NCI-H2196 (cell line): ENCODE results near the gene LRRK1.

ENCODE experiments used
- DNase-seq: peaks from one replicate; lab custom pipeline; 2025; ENCODE audit not compliant: unreplicated experiment; lab: John Stamatoyannopoulos, UW

Gene LRRK1

DNA sequence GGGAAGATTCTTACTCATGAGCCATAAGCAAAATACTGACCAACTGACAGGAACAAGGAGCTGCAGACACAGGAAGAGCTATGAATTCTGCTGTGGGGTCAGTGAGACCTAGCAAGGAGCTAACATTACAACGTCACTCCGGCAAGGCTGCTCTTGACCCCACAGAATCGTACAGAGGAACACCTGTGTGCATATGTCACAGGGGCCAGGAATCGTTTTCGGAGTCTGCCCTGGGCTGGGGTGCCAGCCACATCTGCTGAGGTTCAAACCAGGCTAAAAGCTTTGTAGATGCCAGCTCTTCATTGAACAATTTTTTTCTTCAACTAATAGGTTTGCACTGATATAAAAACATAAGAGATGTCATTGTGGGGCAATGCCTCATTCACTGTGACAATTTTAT is 82.6 kb downstream of the LRRK1 start:
- DNase-seq: no peak

DNA sequence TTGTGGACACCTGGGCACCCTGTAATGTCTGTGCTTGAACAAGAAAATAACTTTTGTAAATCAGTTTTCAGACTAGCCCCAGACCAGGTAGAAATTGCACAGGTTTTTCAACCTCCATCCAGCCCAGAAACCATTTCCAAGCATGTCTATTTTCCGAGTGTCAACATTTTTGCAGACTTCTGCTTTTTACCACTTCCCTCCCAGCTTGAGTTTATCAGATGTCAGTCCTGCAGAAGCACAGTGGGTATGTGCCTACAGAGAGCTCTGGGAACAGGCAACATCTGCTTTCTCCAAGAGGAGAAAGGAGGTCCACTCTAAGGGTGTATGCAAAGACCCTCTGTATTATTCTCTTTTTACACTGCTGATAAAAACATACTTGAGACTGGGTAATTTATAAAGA is 83.9 kb downstream of the LRRK1 start:
- no peak for DNase-seq

DNA sequence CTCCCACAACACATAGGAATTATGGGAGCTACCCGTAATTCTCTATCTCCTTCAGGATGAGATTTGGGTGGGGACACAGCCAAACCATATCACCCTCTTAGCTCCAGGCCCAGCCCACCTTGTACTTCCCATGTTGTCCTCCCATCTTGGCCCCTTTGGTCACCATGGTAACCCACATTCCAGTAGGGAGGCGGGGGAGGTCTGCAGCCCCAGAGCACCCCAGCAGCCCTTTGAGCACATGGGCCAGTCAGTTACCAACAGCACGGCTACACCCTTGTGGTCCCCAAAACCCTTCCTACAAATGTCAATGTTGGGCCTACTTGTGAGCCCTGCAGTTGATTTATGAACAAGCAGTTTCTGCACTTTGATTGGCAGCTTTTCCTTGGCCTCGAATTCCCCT is 84.5 kb downstream of the LRRK1 start:
- DNase-seq: no peak

DNA sequence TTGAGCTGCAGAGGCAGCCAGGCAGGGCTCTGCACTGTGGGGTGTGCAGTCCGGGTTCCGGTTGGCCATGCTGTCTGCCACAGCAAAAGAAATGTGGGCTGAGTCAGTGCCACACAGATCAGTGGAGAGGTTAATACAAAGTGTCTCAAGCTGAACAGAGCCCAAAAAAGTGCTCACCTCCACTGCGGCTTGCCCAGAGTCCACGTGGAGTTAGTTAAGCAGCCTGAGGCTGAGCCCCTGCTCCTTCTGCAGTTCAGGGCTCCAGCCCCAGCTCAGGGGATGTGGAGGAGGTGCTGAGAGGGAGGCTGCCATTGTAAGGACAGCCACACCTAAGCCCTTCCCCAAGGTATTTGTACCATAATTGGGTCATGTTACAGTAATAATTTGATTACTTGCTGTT is 85.3 kb downstream of the LRRK1 start:
- DNase-seq: no peak

DNA sequence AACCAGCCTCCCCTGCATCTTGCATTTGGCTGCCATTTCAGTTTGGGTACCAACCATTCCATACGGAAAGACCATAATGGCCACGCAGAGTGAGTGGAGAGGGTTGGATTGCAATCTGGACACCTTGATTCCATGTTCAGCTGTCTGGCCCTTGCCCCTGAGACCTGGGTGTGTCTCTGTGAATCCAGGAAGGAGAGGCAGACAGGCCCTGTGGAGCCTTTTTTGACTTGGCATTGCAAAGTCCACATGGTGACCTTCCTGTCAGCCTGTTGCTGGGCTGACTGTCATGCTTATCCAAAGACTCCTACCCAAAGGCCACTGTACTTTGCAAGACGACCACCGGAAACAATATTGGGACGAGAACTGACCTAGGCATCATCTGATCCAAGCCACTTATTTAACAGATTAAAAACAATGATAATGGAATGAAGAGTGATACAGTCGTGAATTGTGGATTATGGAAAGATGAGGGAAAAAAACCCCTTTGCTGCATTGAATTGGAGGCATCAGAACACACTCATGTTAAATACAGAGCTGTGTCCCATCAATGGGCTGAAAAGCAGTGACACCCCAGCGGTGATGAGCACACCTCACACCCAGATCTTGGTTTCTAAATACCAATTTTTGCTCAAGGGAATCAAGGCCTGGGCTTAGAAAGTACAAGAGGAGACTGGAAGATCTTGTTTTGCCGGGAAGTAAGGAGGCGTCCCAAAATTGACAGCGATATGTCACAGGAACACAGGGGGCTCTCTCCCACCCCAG is 86.0 kb downstream of the LRRK1 start:
- DNase-seq: no peak

DNA sequence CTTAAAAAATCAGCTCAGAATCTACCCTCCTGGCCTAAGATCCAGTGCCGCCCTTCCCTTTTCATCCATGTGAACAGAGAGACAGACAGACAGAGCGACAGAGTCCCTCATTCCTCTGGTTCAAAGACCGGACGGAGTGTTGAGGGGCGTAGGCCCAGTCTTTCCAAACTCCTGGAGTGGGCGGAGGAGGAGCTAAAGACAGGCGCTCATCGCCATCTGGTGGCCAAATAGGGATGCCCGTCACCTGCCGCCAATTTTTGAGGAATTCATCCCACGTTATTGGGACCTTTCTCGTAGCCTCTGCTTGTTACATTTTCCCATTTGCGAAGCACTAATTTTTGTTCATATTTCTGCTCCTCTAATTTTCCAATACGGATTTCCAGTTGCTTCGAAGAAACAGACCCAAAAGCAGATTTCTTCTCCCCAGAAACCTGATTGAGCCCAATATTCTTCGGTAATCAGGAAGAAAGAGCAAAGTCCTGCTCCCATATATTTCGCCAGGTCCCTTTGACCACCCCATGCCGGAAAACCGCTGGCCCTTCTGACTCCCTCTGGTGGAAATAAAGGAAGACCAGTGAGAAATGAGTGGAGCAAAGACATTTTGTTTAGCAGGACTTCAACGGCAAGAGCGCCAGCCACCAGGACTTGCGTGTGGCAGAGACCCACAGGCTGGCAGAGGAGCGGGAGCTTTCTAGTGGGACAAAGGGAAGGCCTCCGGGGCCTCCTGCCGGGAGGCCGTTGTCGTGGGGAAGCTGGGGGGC is 88.0 kb downstream of the LRRK1 start:
- peak; percentile 52 for DNase-seq

DNA sequence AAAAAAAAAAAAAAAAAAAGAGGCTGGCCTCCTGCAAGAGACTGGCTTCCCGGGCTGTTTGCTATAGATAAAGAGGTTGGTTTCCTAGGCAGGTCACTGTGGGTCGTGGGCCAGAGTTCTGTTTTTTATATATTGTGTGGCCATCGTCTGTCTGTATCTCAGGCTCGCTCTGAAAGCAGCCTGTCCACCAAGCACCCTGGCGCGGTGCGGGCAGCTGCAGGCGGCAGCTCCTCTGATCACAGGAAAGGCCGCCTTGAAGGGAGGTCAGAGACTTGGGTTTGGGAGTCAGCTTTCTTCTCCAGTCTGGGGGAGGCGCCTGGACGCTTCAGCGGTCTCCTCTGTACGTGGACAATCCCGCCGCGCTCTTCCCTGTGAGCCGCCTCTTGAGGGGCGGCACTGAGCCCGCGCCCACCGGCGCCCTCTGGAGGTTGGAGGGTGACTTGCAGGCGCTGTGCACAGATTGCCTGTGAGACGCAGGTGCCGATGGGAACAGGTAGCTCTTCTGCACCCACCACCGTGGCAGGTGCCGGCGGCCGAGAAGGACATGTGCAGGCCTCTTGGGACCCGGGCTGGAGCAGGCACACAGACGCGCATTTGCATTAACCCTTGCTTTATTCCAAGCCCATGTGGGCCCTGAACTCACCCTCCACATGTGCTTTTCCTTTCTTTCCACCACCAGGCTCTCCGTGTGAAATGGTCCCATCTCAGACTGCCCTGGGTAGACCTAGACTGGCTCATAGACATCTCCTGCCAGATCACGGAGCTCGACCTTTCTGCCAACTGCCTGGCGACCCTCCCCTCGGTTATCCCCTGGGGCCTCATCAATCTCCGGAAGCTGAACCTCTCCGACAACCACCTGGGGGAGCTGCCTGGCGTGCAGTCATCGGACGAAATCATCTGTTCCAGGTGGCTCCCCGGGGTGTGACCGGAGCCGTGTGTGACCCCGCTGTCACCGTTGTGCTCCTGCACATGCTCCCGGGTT is 89.3 kb downstream of the LRRK1 start:
- DNase-seq: peak; percentile 78

DNA sequence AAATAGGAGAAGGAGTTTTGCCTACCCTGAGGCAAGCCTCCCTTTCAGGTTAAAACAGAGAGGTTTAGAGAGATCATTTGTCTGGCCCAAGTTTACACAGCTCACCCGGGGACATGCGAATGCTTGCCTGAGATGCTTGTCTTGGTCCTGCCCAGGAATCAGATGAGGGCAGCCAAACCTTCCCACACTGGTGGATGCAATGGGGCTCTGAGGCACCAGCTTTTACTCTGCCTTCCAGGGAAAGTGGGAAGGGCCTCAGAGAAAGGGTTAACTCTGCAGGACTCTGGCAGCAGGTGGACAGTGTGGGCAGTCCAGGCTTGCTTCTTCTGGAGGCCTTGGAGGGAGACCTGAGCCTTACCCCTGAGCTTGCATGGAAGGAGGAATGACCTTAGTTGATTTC is 90.0 kb downstream of the LRRK1 start:
- no peak for DNase-seq

DNA sequence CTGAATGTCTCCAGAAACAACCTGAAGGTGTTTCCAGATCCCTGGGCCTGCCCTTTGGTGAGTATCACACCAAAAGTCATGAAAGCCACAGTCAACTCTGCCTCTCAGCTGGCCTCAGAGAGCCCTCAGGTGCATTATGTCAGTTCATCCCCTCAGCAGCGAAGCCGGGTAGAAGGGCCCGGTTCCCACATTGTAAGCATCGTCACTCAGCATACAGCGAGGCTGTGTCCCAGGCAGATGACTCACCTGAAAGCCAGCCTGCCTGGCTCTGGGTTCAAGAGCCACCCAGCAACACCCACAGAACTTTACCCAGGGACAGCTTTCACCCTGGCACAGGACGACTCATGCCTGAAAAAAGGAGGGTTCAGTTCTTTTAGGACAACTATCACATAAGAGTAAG is 91.6 kb downstream of the LRRK1 start:
- no peak for DNase-seq

DNA sequence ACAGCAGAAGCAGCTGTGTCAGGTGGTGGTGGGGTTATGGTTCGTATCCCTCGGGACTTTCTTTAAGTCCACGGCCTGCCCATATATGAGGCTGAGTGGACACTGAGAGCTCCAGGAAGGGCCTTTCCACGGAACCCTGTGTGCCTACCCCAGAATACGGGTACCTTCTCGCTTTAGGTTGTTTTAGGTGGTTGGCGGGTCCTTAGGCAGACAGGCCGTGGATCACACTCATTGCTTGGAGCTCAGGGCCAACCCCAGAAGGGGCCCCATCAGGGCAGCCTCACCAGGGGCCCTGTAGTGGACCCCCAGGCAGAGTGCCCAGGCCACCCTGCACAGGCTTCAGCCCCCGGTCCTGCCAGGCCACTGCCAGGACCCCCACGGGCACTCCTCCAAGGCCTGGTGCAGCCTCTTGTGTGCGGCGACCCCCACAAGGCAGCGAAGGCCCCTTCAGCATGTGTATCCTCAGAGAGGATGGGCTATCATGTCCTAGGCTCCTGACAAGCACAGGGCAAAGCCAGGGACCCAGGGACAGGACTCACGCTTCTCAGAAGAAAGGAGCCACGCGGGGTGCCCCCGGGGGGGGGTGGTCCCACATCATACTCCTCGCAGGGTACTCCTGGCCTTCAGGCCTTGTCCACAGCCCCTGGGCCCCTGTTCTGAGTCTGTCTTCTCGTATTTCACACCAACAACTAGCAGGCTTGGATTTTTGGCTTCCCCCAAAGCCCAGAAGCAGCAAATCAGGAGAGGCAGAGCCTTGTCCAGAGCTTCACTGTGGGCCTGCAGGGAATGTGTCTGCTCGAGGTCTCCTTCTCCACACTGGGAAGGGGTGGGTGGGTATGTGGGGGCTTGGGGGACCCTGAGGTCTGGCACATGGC is 93.4 kb downstream of the LRRK1 start:
- DNase-seq: no peak

DNA sequence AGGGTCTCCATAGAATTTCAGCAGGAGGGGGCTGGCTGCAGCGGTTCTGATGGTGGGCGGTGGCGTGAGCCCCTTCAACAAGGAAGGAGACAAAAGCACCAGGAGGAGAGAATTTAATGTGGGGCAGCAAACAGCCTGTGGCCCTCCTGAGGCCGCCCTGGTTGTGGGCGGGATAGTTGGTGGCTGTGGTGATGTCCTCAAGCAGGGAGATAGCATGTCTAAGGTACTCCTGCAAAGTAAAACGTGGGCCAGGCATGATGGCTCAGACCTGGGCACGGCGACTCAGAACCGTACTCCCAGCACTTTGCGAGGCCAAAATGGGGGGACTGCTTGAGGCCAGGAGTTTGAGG is 94.0 kb downstream of the LRRK1 start:
- no peak for DNase-seq

DNA sequence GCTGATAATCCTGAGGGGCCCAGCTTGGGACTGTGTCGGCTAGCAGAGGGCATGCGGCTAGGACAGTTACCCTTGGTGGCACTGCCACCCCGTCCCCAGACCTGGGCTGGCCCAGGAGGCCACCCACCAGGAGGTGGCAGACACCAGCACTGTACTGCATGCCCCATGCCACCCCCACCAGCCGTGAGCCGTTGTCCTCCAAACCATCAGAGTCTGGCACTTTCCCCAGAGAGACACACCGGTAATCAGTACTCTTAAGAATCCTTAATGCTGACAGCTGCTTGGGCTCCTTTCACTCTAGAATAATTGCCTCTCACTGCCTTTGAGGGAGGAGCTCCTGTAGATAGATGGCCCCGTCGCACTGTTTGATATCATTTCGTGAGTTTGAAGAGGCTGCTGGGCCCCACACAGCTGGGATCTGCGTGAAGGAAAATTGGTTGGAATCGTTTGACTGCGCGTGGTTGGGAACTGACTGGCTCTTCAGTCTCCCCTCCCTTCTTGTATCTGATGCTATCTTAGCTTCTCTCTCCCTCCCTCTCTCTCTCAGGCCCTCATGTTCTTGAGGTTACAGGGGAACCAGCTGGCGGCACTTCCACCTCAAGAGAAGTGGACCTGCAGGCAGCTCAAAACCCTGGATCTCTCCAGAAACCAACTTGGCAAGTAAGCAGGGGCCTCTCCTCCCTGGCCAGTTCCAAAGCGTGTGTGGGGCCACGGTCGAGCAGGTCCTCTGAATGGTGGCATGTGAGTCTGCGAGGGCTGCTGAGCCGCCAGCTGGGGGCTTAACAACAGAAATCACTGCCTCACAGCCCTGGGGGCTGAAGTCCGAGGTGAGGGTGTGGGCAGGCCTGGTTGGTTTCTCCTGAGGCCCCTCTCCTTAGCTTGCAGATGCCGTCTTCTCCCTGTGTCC is 94.9 kb downstream of the LRRK1 start:
- DNase-seq: peak; percentile 4

DNA sequence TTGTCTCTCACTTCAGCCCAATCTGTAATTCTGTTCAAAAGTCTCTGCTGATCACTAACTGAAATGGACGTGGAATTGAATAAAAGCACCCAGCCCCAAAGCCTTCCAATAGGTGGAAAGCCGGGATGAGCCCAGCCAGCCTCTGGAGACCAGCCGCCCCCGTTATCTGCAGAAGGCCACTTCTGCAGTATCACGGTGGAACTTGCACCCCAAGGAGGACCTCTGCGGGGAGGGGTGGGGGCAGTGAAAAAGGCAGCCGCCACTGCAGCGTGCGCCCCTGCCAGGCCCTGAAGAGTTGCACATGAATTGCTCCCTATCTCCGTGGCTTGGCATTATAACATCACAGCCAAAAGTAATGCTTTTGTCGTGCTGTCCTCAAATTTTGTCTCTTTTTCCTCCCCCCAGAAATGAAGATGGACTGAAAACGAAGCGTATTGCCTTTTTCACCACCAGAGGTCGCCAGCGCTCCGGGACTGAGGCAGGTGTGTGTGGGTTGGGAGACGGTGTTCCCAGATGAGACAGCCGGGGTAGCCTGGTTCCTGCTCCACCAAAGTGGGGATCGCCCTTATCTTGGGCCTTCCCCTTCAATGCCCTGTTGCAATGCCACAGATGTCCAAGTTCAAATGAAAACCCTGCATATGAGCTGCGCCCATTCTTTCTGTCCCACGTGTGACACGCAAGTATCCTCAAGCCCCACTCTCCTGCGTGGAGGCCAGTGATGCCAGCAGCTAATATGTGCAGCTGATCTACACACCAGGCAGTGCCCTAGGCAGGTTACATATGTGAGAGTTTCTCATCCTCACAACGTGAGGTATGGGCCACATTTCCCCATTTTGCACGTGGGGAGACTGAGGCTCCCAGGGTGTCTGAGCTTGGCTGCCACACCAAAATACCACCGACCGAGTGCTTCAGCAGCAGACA is 96.0 kb downstream of the LRRK1 start:
- DNase-seq: peak; percentile 74

DNA sequence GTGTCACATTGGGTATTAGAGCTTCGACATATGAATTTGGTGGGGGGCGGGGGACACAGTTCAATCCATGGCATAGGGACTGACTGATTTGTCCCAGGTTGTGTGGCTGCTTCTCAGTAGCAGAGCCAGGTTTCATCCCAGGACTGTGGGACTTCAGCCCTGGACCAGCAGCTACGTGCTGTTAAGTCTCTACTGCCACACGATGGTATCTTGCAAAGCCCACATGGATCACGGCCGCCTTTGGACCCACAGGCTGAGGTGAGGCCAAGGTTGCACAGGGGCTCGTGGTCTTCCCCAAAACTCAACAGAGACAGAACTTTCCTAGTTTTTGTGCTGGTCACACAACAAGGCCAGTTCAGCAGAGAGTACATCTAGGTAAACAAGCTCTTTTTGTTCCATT is 97.4 kb downstream of the LRRK1 start:
- no peak for DNase-seq

DNA sequence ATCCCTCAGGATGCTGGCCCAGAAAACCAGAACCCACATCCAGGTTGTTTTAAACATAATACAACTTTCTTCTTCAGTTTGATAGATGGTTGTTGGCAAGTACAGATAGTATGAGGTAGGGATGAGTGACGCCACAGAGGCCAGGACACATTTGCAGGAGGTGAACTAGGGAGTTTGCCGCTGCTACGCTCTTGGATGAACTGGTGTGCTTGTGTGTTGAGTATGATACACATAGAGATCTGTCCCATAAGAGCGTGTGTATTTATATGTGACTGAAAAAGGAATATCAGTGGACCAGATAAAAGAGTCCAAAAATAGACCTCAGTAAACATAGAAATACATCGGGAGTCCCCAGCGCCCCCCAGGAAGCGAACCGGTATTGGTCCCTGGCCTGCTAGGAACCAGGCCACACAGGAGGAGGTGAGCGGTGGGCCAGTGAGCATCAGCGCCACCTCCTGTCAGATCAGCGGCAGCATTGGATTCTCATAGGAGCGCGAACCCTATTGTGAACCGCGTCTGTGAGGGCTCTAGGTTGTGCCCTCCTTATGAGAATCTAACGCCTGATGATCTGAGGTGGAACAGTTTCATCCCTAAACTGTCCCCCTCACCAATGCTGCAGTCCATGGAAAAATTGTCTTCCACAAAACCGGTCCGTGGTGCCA is 98.1 kb downstream of the LRRK1 start:
- no peak for DNase-seq

DNA sequence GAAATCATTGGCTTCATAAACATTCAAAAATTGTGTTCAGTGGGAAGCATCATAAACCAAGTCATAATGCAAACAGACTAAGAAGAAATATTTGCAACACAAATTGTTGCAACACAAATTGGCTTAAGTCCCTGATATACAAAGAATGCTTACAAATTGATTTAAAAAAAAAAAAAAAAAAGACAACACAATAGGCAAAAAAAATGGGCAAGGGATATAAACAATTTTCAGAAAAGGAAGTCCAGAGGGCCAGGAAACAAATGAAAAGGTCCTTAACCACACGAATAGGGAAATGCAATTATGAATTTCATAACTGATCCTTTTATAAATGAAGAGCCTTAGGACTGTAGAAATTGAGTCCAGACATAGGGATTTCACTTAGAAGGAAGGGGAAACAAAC is 98.9 kb downstream of the LRRK1 start:
- DNase-seq: no peak

DNA sequence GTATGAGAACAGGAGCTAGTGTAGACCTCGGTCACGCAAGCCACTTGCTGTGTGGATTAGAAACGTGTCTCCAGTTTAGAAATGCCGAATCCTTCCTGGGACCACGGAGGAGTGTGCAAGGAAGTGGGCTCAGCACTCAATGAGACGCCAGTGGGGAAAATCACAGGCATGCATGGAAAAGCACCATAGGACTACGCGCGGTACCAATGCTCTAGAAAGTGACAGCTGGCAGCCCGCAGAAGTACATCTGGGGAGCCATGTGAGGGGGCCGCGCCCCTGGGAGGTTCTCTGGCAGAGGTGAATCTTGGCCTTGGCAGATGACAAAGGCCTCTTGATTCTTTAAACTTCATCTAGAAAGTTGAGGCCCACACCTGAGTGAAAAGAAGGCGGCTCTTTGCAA is 99.3 kb downstream of the LRRK1 start:
- DNase-seq: no peak

DNA sequence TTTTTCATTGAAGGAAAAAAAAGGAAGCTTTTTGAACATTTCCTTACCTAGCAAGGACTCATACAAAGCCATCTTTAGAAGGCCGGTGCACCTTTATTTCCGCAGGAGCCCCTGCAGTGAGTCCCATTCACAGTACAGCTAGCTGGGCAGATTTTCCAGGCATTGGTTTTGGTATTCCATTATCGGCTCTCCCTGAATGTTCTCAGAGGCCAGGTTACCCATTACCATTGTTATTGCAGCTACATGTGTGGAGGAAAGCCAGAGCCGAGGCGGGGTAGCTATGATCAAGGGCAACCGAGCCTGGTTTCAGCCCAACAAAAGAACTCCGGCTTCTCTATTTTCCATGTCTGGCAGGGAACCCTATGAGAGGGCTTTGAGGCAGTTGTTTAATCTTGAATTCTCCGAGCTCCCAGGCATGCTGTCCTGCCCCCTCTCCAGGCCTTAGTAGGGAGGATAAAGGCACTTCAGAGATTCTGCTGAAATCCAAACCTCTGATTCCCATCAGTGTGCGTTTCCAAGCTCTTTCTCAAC is 100.3 kb downstream of the LRRK1 start:
- no peak for DNase-seq
